BE2C (cell line): Measurements from ENCODE around the gene SYNE1.
"Not testable (repeated sequence)": the region's sequence is repeated elsewhere in the genome, so short reads cannot be mapped to it uniquely, and the experiment has no call there.

Source experiments
- DNase-seq: peaks from one replicate; pipeline ENCODE4 v3.0.0-alpha.2; 2020
- H3K27me3 ChIP-seq: fragments of 250-450 bp; sonication (Bioruptor Pico); 2 replicates; pipeline ENCODE4 v1.5.1; 2020; ENCODE audit warnings: mild to moderate bottlenecking
- H3K36me3 ChIP-seq: fragments of 250-450 bp; sonication (Bioruptor Pico); 2 replicates; pipeline ENCODE4 v1.5.1; 2020; ENCODE audit warnings: mild to moderate bottlenecking
- H3K4me1 ChIP-seq: fragments of 250-450 bp; sonication (Bioruptor Pico); 2 replicates; pipeline ENCODE4 v1.5.1; 2020
- H3K4me3 ChIP-seq: 2 replicates; pipeline ENCODE4 v1.5.1; 2011; ENCODE audit warnings: low read depth, low read length
- H3K9me3 ChIP-seq: fragments of 250-450 bp; sonication (Bioruptor Pico); 2 replicates; pipeline ENCODE4 v1.5.1; 2020
- TF ChIP-seq, protein P1 (sequence below): IDR thresholded peaks from 2 replicates; pipeline ENCODE4 v1.5.1; 2012; ENCODE audit warnings: mild to moderate bottlenecking, low read depth, low read length

SYNE1 gene

GRCh38 chr6:152426276-152426675, 210.9 kb downstream of the SYNE1 start:
- Histone ChIP-seq H3K4me1 (no peaks in the 10 kb centered on the region), H3K36me3 (no peaks in the 10 kb centered on the region), H3K27me3 (peaks cover 7% of the 10 kb centered on the region), H3K9me3 (no peaks in the 10 kb centered on the region), H3K4me3 (no peak overlapping the region)
- TF ChIP-seq, protein P1, sequence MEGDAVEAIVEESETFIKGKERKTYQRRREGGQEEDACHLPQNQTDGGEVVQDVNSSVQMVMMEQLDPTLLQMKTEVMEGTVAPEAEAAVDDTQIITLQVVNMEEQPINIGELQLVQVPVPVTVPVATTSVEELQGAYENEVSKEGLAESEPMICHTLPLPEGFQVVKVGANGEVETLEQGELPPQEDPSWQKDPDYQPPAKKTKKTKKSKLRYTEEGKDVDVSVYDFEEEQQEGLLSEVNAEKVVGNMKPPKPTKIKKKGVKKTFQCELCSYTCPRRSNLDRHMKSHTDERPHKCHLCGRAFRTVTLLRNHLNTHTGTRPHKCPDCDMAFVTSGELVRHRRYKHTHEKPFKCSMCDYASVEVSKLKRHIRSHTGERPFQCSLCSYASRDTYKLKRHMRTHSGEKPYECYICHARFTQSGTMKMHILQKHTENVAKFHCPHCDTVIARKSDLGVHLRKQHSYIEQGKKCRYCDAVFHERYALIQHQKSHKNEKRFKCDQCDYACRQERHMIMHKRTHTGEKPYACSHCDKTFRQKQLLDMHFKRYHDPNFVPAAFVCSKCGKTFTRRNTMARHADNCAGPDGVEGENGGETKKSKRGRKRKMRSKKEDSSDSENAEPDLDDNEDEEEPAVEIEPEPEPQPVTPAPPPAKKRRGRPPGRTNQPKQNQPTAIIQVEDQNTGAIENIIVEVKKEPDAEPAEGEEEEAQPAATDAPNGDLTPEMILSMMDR: no peak
- no peak for DNase-seq

- Histone ChIP-seq H3K27me3 (0 out of 2 replicates have a peak, but pooled peaks cover 2% of the 10 kb centered on the region), H3K4me3 (no peak overlapping the region), H3K9me3 (no peaks in the 10 kb centered on the region), H3K36me3 (no peaks in the 10 kb centered on the region), H3K4me1 (no peaks in the 10 kb centered on the region)
- TF ChIP-seq, protein P1: no peak
- DNase-seq: no peak
Measured at GRCh38 chr6:152423216-152424103, 213.7 kb downstream of the SYNE1 start.

DNA sequence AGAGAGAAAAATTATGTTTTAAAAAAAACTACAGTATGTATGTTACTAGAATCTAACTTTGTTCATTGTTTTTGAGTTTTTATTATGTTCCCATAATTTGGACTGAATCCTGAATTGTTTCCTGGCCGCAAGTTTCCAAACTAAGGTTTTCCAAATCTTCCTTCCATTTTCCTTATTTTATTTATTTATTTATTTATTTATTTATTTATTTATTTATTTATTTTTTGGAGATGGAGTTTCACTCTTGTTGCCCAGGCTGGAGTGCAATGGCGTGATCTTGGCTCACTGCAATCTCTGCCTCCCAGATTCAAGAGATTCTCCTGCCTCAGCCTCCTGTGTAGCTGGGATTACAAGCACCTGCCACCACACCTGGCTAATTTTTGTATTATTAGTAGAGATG, 215.7 kb downstream of the SYNE1 start:
- not testable (repeated sequence) for H3K27me3 ChIP-seq, DNase-seq, H3K4me3 ChIP-seq, H3K9me3 ChIP-seq, H3K4me1 ChIP-seq, H3K36me3 ChIP-seq

- no peaks in the 10 kb centered on the region for H3K4me1 ChIP-seq
- H3K36me3 ChIP-seq: no peaks in the 10 kb centered on the region
- no peak for DNase-seq
- TF ChIP-seq, protein P1: no peak
- H3K4me3 ChIP-seq: no peak overlapping the region
- 0 out of 2 replicates have a peak, but pooled peaks cover 6% of the 10 kb centered on the region for H3K27me3 ChIP-seq
- no peaks in the 10 kb centered on the region for H3K9me3 ChIP-seq
Measured at GRCh38 chr6:152420696-152421095, 216.5 kb downstream of the SYNE1 start.

- Histone ChIP-seq H3K9me3 (no peaks in the 10 kb centered on the region), H3K27me3 (0 out of 2 replicates have a peak, but pooled peaks cover 6% of the 10 kb centered on the region), H3K36me3 (no peaks in the 10 kb centered on the region), H3K4me3 (no peak overlapping the region), H3K4me1 (no peaks in the 10 kb centered on the region)
- no peak for DNase-seq
- TF ChIP-seq, protein P1: no peak
Measured at GRCh38 chr6:152418551-152418950, 218.6 kb downstream of the SYNE1 start.

DNA sequence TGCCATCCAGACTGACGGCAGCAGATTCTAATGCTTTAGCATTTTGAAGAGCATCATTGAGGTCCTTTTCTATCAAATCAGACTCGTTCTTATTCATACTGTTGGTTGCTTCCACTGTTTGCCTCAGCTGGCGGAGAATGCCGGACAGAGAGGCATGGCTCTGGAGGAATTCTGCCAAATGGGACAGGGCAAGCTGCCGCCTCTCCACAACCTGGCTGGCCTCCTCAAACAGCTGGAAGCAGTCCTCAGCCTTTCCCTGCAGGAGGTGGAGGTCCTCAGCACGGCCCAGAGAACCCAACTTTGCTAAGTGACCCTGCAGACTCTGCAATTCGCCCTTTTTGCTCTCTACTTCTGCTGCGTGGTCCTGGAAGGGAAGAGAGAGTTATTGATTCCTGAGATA, 220.5 kb downstream of the SYNE1 start:
- no peaks in the 10 kb centered on the region for H3K4me1 ChIP-seq
- H3K36me3 ChIP-seq: no peaks in the 10 kb centered on the region
- H3K9me3 ChIP-seq: no peaks in the 10 kb centered on the region
- TF ChIP-seq, protein P1: no peak
- no peak overlapping the region for H3K4me3 ChIP-seq
- DNase-seq: no peak
- 0 out of 2 replicates have a peak, but pooled peaks cover 6% of the 10 kb centered on the region for H3K27me3 ChIP-seq
